Neural progenitor cell (in vitro differentiated cells): Measurements from ENCODE around the gene GK. TPM values are rescaled to one million over a fixed set of nuclear protein-coding genes. Genes with fewer than 3 reads are reported as not detected.

Experiments used
- DNase-seq: peaks from one replicate; pipeline ENCODE4 v3.0.0-alpha.2; 2016; ENCODE audit warnings: low spot score
- H2AFZ ChIP-seq: fragments of 200-600 bp; sonication (generic); replicated peaks from 2 replicates; pipeline ENCODE4 v1.6.1; 2016; ENCODE audit warnings: antibody characterized with exemption
- H3F3A ChIP-seq: fragments of 200-600 bp; sonication (generic); 2 replicates; pipeline ENCODE4 v1.6.1; 2016; ENCODE audit warnings: antibody characterized with exemption, low read depth
- H3K27ac ChIP-seq: fragments of 200-600 bp; sonication (generic); 2 replicates; pipeline ENCODE4 v1.5.1; 2016; ENCODE audit warnings: mild to moderate bottlenecking
- H3K27me3 ChIP-seq: fragments of 200-600 bp; sonication (generic); 2 replicates; pipeline ENCODE4 v1.6.1; 2016; ENCODE audit warnings: mild to moderate bottlenecking, moderate library complexity
- H3K36me3 ChIP-seq: fragments of 200-600 bp; sonication (generic); 2 replicates; pipeline ENCODE4 v1.5.1; 2016
- H3K4me1 ChIP-seq: fragments of 200-600 bp; sonication (generic); 2 replicates; pipeline ENCODE4 v1.6.1; 2016; ENCODE audit warnings: mixed run types
- H3K4me2 ChIP-seq: fragments of 200-600 bp; sonication (generic); 2 replicates; pipeline ENCODE4 v1.6.1; 2016
- H3K4me3 ChIP-seq: fragments of 200-600 bp; sonication (generic); 2 replicates; pipeline ENCODE4 v1.5.1; 2016
- H3K79me2 ChIP-seq: fragments of 200-600 bp; sonication (generic); 2 replicates; pipeline ENCODE4 v1.6.1; 2016; ENCODE audit warnings: low read depth
- H3K9ac ChIP-seq: fragments of 200-600 bp; sonication (generic); 2 replicates; pipeline ENCODE4 v1.6.1; 2016
- H3K9me3 ChIP-seq: fragments of 200-600 bp; sonication (generic); 2 replicates; pipeline ENCODE4 v1.5.1; 2016; ENCODE audit warnings: low read depth
- H4K20me1 ChIP-seq: fragments of 200-600 bp; sonication (generic); 2 replicates; pipeline ENCODE4 v1.6.1; 2016; ENCODE audit warnings: low read depth
- H3K27ac Mint-ChIP-seq: 3 replicates; pipeline ENCODE4 v1.8.0; 2021; ENCODE audit warnings: mixed read lengths
- H3K27me3 Mint-ChIP-seq: 2 replicates; pipeline ENCODE4 v1.8.0; 2022; ENCODE audit warnings: low read depth, mild to moderate bottlenecking, inconsistent platforms, moderate library complexity, mixed read lengths; ENCODE audit not compliant: insufficient read depth
- H3K36me3 Mint-ChIP-seq: 3 replicates; pipeline ENCODE4 v1.8.0; 2021; ENCODE audit warnings: mixed read lengths
- H3K4me1 Mint-ChIP-seq: 3 replicates; pipeline ENCODE4 v1.8.0; 2021; ENCODE audit warnings: mixed read lengths
- H3K4me3 Mint-ChIP-seq: 3 replicates; pipeline ENCODE4 v1.8.0; 2021; ENCODE audit warnings: mild to moderate bottlenecking, moderate library complexity, mixed read lengths
- H3K9me3 Mint-ChIP-seq: 3 replicates; pipeline ENCODE4 v1.8.0; 2020; ENCODE audit warnings: mixed read lengths
- EZH2 ChIP-seq: fragments of 200-600 bp; sonication (generic); IDR thresholded peaks from 2 replicates; pipeline ENCODE4 v1.6.1; 2017; ENCODE audit warnings: antibody characterized with exemption, mild to moderate bottlenecking, moderate library complexity
- EZH2phosphoT487 ChIP-seq: fragments of 200-600 bp; sonication (generic); IDR thresholded peaks from 2 replicates; pipeline ENCODE4 v1.6.1; 2017; ENCODE audit warnings: antibody characterized with exemption
- total RNA-seq: library from RNA; depleted of rRNA; stranded (reverse); fragments of >200 nt; gene quantifications from 2 replicates; pipeline ENCODE4 v1.2.3, GENCODE V29; 2015; ENCODE audit warnings: low replicate concordance
- TF ChIP-seq, protein P1 (sequence below): fragments of 200-600 bp; sonication (generic); IDR thresholded peaks from 2 replicates; pipeline ENCODE4 v1.5.1; 2017; ENCODE audit warnings: antibody characterized with exemption, mild to moderate bottlenecking

GK gene
- total RNA-seq, 1 donor from 2014 or later: 4.4 TPM

DNA sequence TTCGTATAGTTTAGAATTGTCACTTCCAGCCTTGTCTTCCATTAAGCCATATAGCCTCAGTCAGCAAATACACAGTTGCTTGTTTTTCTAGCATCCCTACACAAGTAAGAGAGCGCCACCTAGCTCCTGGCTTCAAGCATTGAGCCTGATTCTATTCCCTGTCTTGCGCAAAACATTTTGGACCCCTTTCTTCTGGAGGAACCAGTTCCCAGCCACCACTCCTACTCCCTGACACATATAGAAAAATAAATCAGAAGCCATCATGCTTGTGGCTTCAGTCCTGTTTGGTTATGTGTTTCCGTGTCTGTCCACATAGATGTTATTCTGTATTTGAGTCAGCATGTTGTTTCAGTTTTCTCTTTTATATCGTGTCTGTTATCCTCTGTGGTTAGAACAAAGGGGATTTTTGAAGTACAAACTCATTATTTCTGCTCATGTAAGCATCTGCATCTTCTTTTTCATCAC, 59.9 kb downstream of the GK start:
- no peaks in the 10 kb centered on the region for H3F3A ChIP-seq
- no peak overlapping the region for H3K4me3 ChIP-seq
- Mint-ChIP-seq H3K27me3 (no peaks in the 10 kb centered on the region), H3K9me3 (no peaks in the 10 kb centered on the region), H3K4me1 (no peaks in the 10 kb centered on the region), H3K27ac (no peak overlapping the region), H3K36me3 (no peaks in the 10 kb centered on the region), H3K4me3 (no peak overlapping the region)
- H3K4me1 ChIP-seq: no peaks in the 10 kb centered on the region
- no peaks in the 10 kb centered on the region for H4K20me1 ChIP-seq
- peak; percentile 70 for DNase-seq
- no peaks in the 10 kb centered on the region for H3K27me3 ChIP-seq
- TF ChIP-seq EZH2: no peak
- TF ChIP-seq, protein P1, sequence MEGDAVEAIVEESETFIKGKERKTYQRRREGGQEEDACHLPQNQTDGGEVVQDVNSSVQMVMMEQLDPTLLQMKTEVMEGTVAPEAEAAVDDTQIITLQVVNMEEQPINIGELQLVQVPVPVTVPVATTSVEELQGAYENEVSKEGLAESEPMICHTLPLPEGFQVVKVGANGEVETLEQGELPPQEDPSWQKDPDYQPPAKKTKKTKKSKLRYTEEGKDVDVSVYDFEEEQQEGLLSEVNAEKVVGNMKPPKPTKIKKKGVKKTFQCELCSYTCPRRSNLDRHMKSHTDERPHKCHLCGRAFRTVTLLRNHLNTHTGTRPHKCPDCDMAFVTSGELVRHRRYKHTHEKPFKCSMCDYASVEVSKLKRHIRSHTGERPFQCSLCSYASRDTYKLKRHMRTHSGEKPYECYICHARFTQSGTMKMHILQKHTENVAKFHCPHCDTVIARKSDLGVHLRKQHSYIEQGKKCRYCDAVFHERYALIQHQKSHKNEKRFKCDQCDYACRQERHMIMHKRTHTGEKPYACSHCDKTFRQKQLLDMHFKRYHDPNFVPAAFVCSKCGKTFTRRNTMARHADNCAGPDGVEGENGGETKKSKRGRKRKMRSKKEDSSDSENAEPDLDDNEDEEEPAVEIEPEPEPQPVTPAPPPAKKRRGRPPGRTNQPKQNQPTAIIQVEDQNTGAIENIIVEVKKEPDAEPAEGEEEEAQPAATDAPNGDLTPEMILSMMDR: peak; percentile 68
- no peak overlapping the region for H3K4me2 ChIP-seq
- H3K9ac ChIP-seq: no peak overlapping the region
- no peaks in the 10 kb centered on the region for H3K9me3 ChIP-seq
- no peaks in the 10 kb centered on the region for H3K79me2 ChIP-seq
- no peak overlapping the region for H2AFZ ChIP-seq
- no peaks in the 10 kb centered on the region for H3K36me3 ChIP-seq
- no peak overlapping the region for H3K27ac ChIP-seq

DNA sequence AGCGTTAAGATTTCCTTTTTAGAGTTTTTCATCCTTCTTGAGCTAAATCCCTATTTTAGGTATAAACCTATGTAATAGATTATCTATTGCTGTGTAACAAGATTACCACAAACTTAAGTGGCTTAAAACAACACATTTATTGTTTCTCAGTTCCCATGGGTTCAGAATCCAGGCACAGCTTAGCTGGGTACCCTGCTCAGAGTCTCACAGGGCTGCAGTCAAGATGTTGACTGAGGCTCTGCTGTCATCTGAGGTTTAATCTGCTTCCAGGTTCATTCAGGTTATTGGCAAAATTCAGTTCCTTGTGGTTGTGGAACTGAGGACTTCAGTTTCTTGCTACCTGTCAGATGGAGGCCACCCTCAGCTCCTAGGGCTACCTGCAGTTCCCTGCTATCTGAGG, 60.9 kb downstream of the GK start:
- no peak overlapping the region for H3K9ac ChIP-seq
- Mint-ChIP-seq H3K27ac (no peak overlapping the region), H3K36me3 (no peaks in the 10 kb centered on the region), H3K27me3 (no peaks in the 10 kb centered on the region), H3K9me3 (no peaks in the 10 kb centered on the region), H3K4me1 (no peaks in the 10 kb centered on the region), H3K4me3 (no peak overlapping the region)
- no peaks in the 10 kb centered on the region for H3K36me3 ChIP-seq
- no peaks in the 10 kb centered on the region for H3K9me3 ChIP-seq
- H3K27me3 ChIP-seq: no peaks in the 10 kb centered on the region
- H3K4me3 ChIP-seq: no peak overlapping the region
- H3K79me2 ChIP-seq: no peaks in the 10 kb centered on the region
- H3F3A ChIP-seq: no peaks in the 10 kb centered on the region
- no peak overlapping the region for H2AFZ ChIP-seq
- no peak overlapping the region for H3K27ac ChIP-seq
- no peaks in the 10 kb centered on the region for H4K20me1 ChIP-seq
- DNase-seq: no peak
- TF ChIP-seq, protein P1: no peak
- TF ChIP-seq EZH2: no peak
- TF ChIP-seq EZH2phosphoT487: no peak
- H3K4me1 ChIP-seq: no peaks in the 10 kb centered on the region
- H3K4me2 ChIP-seq: no peak overlapping the region

DNA sequence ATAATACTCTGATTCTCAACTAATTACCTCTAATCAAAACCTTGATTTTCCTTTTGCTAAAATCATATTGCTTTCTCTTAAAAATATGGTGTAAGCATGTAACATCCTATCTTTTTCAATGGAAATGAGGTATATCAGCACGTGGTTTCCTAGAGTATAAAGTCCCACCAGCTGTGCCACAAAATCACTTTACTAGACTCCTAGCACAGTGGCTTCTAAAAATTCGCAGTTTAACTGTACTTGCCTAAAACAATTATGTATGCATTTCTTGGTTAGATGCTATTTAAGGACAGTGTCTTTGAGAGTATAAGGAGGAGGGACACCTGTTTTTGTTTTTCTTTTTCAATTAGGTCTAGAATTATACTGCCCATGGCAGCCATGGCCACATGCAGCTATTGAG, 62.8 kb downstream of the GK start:
- no peak overlapping the region for H3K9ac ChIP-seq
- H3K27me3 Mint-ChIP-seq: no peaks in the 10 kb centered on the region

More for the DNA sequence above, 62.8 kb downstream of the GK start:
- H3K27ac ChIP-seq: no peak overlapping the region
- H3F3A ChIP-seq: no peaks in the 10 kb centered on the region
- H3K4me1 Mint-ChIP-seq: no peaks in the 10 kb centered on the region
- TF ChIP-seq EZH2 (no peak), EZH2phosphoT487 (no peak)
- TF ChIP-seq, protein P1: no peak
- H3K27me3 ChIP-seq: no peaks in the 10 kb centered on the region
- H3K4me1 ChIP-seq: no peaks in the 10 kb centered on the region
- H3K4me3 ChIP-seq: no peak overlapping the region
- H3K36me3 Mint-ChIP-seq: no peaks in the 10 kb centered on the region
- H3K4me2 ChIP-seq: no peak overlapping the region
- no peaks in the 10 kb centered on the region for H3K79me2 ChIP-seq
- no peak overlapping the region for H2AFZ ChIP-seq
- H4K20me1 ChIP-seq: no peaks in the 10 kb centered on the region
- H3K27ac Mint-ChIP-seq: no peak overlapping the region
- no peaks in the 10 kb centered on the region for H3K36me3 ChIP-seq
- DNase-seq: no peak
- H3K9me3 ChIP-seq: no peaks in the 10 kb centered on the region
- H3K9me3 Mint-ChIP-seq: no peaks in the 10 kb centered on the region
- H3K4me3 Mint-ChIP-seq: no peak overlapping the region
